PFSK-1 (cell line): ENCODE results near the gene HHAT.

Experiments
- SIN3A ChIP-seq: IDR thresholded peaks from 2 replicates; pipeline ENCODE4 v1.6.1; 2012; ENCODE audit warnings: mild to moderate bottlenecking, low read length, moderate library complexity, borderline replicate concordance; ENCODE audit not compliant: insufficient read depth
- TAF1 ChIP-seq: IDR thresholded peaks from 2 replicates; pipeline ENCODE4 v1.6.1; 2012; ENCODE audit warnings: low read length, control low read depth, borderline replicate concordance; ENCODE audit not compliant: insufficient read depth
- TF ChIP-seq, protein P1 (sequence below), 2 experiments: IDR thresholded peaks; 2 replicates each; pipeline versions ENCODE4 v1.6.1 to v1.8.0; 2011 to 2012; ENCODE audit warnings: low read depth in 2 of 2, low read length in 2 of 2, control low read depth in 1 of 2, inconsistent platforms in 1 of 2, mild to moderate bottlenecking in 1 of 2, moderate library complexity in 1 of 2; ENCODE audit not compliant: insufficient read depth in 1 of 2

DNA sequence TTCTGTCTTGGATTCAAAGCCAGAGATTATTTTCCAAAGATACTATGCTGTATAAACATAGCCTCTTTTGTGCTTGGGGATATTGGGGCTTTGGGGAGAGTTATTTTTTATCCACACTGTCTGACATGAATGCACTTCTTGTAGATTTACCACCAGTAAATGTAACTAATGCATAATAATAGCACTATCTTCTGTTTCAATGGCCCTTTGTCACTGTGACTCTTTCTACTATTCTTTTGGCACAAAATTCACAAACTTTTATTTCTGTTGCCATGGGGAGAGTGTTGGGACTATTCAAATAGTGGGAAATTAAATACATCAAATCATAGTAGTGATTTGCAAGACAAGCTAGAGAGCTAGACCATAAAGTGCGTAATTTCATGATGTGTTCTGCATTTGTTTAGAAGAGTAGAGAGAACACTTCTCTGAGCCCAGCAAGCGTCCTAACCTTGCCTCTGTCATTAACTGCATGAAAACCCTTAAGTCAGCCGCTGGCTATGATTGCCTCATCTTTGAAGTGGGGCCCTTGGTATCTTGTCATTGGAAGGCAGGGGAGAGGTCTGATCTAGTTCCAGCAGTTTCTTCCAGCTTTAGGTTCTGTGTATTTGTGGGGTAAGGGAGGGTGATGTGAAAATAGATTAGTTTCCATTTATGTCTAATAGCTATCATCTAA lies 154.4 kb downstream of the HHAT start:
- TF ChIP-seq TAF1 (no peak), SIN3A (no peak)
- TF ChIP-seq, protein P1, sequence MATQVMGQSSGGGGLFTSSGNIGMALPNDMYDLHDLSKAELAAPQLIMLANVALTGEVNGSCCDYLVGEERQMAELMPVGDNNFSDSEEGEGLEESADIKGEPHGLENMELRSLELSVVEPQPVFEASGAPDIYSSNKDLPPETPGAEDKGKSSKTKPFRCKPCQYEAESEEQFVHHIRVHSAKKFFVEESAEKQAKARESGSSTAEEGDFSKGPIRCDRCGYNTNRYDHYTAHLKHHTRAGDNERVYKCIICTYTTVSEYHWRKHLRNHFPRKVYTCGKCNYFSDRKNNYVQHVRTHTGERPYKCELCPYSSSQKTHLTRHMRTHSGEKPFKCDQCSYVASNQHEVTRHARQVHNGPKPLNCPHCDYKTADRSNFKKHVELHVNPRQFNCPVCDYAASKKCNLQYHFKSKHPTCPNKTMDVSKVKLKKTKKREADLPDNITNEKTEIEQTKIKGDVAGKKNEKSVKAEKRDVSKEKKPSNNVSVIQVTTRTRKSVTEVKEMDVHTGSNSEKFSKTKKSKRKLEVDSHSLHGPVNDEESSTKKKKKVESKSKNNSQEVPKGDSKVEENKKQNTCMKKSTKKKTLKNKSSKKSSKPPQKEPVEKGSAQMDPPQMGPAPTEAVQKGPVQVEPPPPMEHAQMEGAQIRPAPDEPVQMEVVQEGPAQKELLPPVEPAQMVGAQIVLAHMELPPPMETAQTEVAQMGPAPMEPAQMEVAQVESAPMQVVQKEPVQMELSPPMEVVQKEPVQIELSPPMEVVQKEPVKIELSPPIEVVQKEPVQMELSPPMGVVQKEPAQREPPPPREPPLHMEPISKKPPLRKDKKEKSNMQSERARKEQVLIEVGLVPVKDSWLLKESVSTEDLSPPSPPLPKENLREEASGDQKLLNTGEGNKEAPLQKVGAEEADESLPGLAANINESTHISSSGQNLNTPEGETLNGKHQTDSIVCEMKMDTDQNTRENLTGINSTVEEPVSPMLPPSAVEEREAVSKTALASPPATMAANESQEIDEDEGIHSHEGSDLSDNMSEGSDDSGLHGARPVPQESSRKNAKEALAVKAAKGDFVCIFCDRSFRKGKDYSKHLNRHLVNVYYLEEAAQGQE (IDR thresholded peaks at IDR 0.05; ENCODE audit: insufficient read depth in 1 of 2, low read depth in 2 of 2, low read length in 2 of 2), result no peak
